Tibial artery (tissue), 4 donors: ENCODE measurements around the gene ITFG1.
A peak's percentile ranks its signal among the peaks of the same experiment; 100 is the strongest.

Source experiments
- DNase-seq, 2 donors: peaks; one replicate each; pipeline ENCODE4 v3.0.0-alpha.2; 2019
- H3K27ac ChIP-seq, 2 donors: fragments of 200-600 bp; sonication (generic) in 1 of 2; 1 replicate in 1 of 2; 2 replicates in 1 of 2; pipeline ENCODE4 v1.5.1; 2018 to 2019; ENCODE audit warnings: mild to moderate bottlenecking in 1 of 2
- H3K27me3 ChIP-seq, 2 donors: fragments of 200-600 bp; sonication (generic) in 1 of 2; one replicate each; pipeline versions ENCODE4 v1.5.1 to v1.6.0; 2016 to 2019
- H3K36me3 ChIP-seq, 3 donors: fragments of 200-600 bp; sonication (generic) in 2 of 3; one replicate each; pipeline ENCODE4 v1.5.1; 2016 to 2019; ENCODE audit warnings: mild to moderate bottlenecking in 2 of 3
- H3K4me1 ChIP-seq, 4 donors: fragments of 200-600 bp; sonication (generic) in 2 of 4; 1 replicate in 3 of 4; 2 replicates in 1 of 4; pipeline ENCODE4 v1.5.1; 2016 to 2019
- H3K4me3 ChIP-seq, 2 donors: fragments of 200-600 bp; sonication (generic) in 1 of 2; 1 replicate in 1 of 2; 2 replicates in 1 of 2; pipeline ENCODE4 v1.5.1; 2018 to 2019; ENCODE audit warnings: mild to moderate bottlenecking in 2 of 2
- H3K9me3 ChIP-seq, 3 donors: fragments of 200-600 bp; sonication (generic) in 1 of 3; one replicate each; pipeline ENCODE4 v1.5.1; 2016 to 2019
- intact Hi-C: fragments of 100-400 bp; cut with DNase I; formaldehyde crosslinking; loops from one replicate; pipeline ENCODE4 v1.15.0; 2023; ENCODE audit warnings: low total_unique reads
- TF ChIP-seq, protein P1 (sequence below), 2 experiments: fragments of 200-600 bp in 1 of 2; fragments of 450-650 bp in 1 of 2; IDR thresholded peaks; one replicate each; pipeline ENCODE4 v1.5.1; 2017 to 2019; ENCODE audit warnings: antibody characterized with exemption in 2 of 2, mild to moderate bottlenecking in 1 of 2, moderate library complexity in 1 of 2

Gene ITFG1

DNA sequence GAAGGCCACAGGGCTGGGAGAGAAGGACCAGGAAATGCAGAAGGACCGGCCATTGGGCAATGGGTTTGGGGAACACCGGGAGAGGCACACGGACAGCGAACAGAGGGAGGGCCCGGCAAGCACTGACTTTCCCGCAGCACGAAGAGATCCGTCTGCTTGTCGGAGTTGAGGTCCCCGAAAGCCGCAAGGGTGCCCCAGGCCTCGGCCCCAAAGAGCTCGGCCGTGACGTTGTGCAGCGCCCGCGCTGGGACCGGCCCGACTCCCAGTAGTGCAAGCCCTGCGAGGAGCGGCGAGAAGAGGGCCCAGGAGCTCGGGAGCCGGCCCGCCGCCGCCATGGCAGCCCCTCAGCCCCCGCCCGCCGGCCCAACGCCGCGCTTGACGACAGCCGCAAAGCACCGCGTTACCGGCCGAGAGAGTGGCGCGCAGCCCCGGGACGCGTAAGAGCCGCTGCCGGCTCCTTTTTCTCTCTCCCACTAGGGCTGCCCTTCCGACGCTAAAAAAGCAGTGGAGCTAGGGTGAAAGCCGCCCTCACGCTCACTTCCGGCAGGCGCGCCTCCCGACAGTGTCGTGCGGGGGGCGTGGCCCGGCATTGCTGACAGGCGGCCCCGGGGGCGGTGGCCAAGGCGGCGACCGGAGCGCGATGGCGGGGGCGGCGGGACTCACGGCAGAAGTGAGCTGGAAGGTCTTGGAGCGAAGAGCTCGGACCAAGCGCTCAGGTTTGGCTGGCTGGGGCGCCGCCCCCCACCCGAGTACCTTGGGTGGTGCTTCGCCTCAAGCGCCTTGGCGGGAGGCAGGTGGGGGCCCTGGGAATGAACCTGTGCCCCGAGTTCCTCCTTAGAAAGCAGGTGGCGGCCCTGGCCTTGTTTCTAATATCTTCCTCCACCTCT, at the start of gene ITFG1, which contains the start of gene PHKB:
TSS of gene ITFG1 (minus strand) at position 353 of the 887 bp plus-strand sequence. CDS start at position 335, 18 bp downstream.
TSS of gene PHKB (plus strand) at position 621 of the 887 bp plus-strand sequence. CDS start at position 641, 20 bp downstream.
- intact Hi-C loops = no loop called here
- H3K36me3 ChIP-seq = peaks cover 0 to 13% (median 7%) of the 10 kb centered on the region in 3 donors
- H3K9me3 ChIP-seq = no peaks in the 10 kb centered on the region
- peak; percentile 90 to 95 for DNase-seq
- peak within 1 kb of the TSS; percentile 76 to 97 for H3K4me3 ChIP-seq
- TF ChIP-seq, protein P1, sequence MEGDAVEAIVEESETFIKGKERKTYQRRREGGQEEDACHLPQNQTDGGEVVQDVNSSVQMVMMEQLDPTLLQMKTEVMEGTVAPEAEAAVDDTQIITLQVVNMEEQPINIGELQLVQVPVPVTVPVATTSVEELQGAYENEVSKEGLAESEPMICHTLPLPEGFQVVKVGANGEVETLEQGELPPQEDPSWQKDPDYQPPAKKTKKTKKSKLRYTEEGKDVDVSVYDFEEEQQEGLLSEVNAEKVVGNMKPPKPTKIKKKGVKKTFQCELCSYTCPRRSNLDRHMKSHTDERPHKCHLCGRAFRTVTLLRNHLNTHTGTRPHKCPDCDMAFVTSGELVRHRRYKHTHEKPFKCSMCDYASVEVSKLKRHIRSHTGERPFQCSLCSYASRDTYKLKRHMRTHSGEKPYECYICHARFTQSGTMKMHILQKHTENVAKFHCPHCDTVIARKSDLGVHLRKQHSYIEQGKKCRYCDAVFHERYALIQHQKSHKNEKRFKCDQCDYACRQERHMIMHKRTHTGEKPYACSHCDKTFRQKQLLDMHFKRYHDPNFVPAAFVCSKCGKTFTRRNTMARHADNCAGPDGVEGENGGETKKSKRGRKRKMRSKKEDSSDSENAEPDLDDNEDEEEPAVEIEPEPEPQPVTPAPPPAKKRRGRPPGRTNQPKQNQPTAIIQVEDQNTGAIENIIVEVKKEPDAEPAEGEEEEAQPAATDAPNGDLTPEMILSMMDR (IDR thresholded peaks at IDR 0.05) = no peak
- H3K4me1 ChIP-seq = peaks cover 4 to 51% (median 31%) of the 10 kb centered on the region in 4 donors
- H3K27me3 ChIP-seq = no peaks in the 10 kb centered on the region
- H3K27ac ChIP-seq = peak within 1 kb of the TSS; percentile 86 to 98

DNA sequence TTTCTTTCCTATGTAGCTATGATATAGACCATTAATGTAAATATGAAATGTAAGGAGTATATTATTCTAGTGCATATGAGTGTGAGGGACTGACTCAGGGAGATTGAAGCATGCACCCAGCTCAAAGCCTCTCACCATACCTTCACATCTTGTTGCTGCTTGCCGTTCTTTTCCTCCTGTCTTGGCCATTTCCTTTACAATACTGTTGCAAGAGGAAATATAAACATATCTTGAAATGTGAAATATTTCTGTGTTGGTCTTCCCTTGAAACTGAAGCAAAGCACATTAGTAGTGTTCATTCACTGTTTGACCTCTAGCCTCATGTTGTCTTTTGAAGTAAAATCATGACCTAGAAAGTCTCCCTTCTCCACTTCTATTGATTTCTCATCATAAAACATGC, 46.8 kb upstream of the ITFG1 start:
- Histone ChIP-seq H3K4me1 (peaks cover 0 to 7% (median 0%) of the 10 kb centered on the region in 4 donors), H3K27me3 (no peaks in the 10 kb centered on the region), H3K4me3 (no peak overlapping the region), H3K9me3 (no peaks in the 10 kb centered on the region), H3K27ac (no peak overlapping the region), H3K36me3 (peaks cover 38 to 67% (median 59%) of the 10 kb centered on the region in 3 donors)
- intact Hi-C loops = no loop called here
- TF ChIP-seq, protein P1 (IDR thresholded peaks at IDR 0.05) = no peak
- DNase-seq = no peak

DNA sequence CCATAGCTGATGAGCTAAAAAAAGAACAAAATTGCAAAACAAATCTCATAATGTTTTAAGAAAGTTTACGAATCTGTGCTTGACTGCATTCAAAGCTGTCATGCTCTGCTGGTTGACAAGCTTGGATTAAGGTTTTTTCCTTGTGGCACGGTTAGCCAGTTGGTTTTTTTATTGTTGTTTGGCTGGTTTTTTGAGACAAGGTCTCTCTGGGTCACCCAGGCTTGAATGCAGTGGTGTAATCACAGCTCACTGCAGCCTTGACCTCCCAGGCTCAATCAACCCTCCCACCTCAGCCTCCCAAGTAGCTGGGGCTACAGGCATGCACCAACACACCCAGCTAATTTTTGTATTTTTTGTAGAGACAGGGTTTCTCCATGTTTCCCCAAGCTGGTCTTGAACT, 45.9 kb upstream of the ITFG1 start:
- Histone ChIP-seq H3K9me3 (no peaks in the 10 kb centered on the region), H3K4me3 (no peak overlapping the region), H3K4me1 (peaks cover 0 to 14% (median 0%) of the 10 kb centered on the region in 4 donors), H3K27ac (no peak overlapping the region), H3K36me3 (peaks cover 29 to 60% (median 50%) of the 10 kb centered on the region in 3 donors), H3K27me3 (no peaks in the 10 kb centered on the region)
- TF ChIP-seq, protein P1 (IDR thresholded peaks at IDR 0.05) = no peak
- intact Hi-C loops = no loop called here
- no peak for DNase-seq

- DNase-seq = no peak
- H3K4me1 ChIP-seq = peaks cover 0 to 14% (median 0%) of the 10 kb centered on the region in 4 donors
- no peaks in the 10 kb centered on the region for H3K9me3 ChIP-seq
- no peak overlapping the region for H3K27ac ChIP-seq
- H3K36me3 ChIP-seq = peaks cover 34 to 51% (median 51%) of the 10 kb centered on the region in 3 donors
- TF ChIP-seq, protein P1 (IDR thresholded peaks at IDR 0.05) = no peak
- intact Hi-C loops = no loop called here
- no peaks in the 10 kb centered on the region for H3K27me3 ChIP-seq
- no peak overlapping the region for H3K4me3 ChIP-seq
These were observed 43.7 kb upstream of the ITFG1 start for GRCh38 chr16:47504599-47504998.

DNA sequence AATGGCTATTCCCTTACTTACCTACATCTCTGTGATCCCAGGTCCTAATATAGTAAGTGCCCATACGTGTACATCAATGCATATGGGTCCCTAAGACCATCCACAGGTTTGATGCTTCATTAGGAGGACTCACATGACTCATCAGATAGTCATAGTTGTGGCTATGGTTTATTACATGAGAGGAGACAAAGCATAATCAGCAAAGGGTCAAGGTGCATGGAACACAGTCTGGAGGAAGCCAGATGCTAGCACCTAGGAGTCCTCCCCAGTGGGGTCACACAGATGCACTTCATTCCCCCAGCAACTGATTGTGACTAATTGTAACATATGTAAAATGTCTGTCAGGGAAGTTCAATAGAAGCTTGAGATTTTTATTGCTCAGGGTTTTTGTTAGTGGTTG, 43.1 kb upstream of the ITFG1 start:
- no peak for DNase-seq
- peaks cover 38 to 56% (median 56%) of the 10 kb centered on the region in 3 donors for H3K36me3 ChIP-seq
- no peaks in the 10 kb centered on the region for H3K27me3 ChIP-seq
- no peak overlapping the region for H3K4me3 ChIP-seq
- H3K27ac ChIP-seq = no peak overlapping the region
- TF ChIP-seq, protein P1 (IDR thresholded peaks at IDR 0.05) = no peak
- intact Hi-C loops = no loop called here
- no peaks in the 10 kb centered on the region for H3K9me3 ChIP-seq
- peaks cover 0 to 14% (median 0%) of the 10 kb centered on the region in 4 donors for H3K4me1 ChIP-seq
